Smooth muscle cell (in vitro differentiated cells): ENCODE data around the gene GALNT1. TPM values are rescaled to one million over a fixed set of nuclear protein-coding genes. Genes with fewer than 3 reads are reported as not detected.

Experiments used
- DNase-seq: peaks from one replicate; lab custom pipeline; 2025; ENCODE audit not compliant: unreplicated experiment; lab: John Stamatoyannopoulos, UW
- H2AFZ ChIP-seq: fragments of 200-600 bp; sonication (generic); 2 replicates; pipeline ENCODE4 v1.6.0; 2016; ENCODE audit warnings: antibody characterized with exemption, low read depth, mild to moderate bottlenecking
- H3F3A ChIP-seq: fragments of 200-600 bp; sonication (generic); 2 replicates; pipeline ENCODE4 v1.6.0; 2017; ENCODE audit warnings: antibody characterized with exemption, low read depth
- H3K27ac ChIP-seq: fragments of 200-600 bp; sonication (generic); 2 replicates; pipeline ENCODE4 v1.5.1; 2016; ENCODE audit warnings: low read depth, mild to moderate bottlenecking
- H3K27me3 ChIP-seq: fragments of 200-600 bp; sonication (generic); 2 replicates; pipeline ENCODE4 v1.6.1; 2016; ENCODE audit warnings: low read depth, mild to moderate bottlenecking
- H3K36me3 ChIP-seq: fragments of 200-600 bp; sonication (generic); 2 replicates; pipeline ENCODE4 v1.5.1; 2016; ENCODE audit warnings: low read depth
- H3K4me1 ChIP-seq: fragments of 200-600 bp; sonication (generic); 2 replicates; pipeline ENCODE4 v1.5.1; 2016; ENCODE audit warnings: low read depth
- H3K4me2 ChIP-seq: fragments of 200-600 bp; sonication (generic); 2 replicates; pipeline ENCODE4 v1.6.0; 2016; ENCODE audit warnings: mild to moderate bottlenecking
- H3K4me3 ChIP-seq: fragments of 200-600 bp; sonication (generic); 2 replicates; pipeline ENCODE4 v1.5.1; 2016; ENCODE audit warnings: mild to moderate bottlenecking
- H3K79me2 ChIP-seq: fragments of 200-600 bp; sonication (generic); 2 replicates; pipeline ENCODE4 v1.6.0; 2016; ENCODE audit warnings: low read depth, mild to moderate bottlenecking
- H3K9ac ChIP-seq: fragments of 200-600 bp; sonication (generic); 2 replicates; pipeline ENCODE4 v1.6.0; 2016; ENCODE audit warnings: low read depth
- H3K9me3 ChIP-seq: fragments of 200-600 bp; sonication (generic); replicated peaks from 2 replicates; pipeline ENCODE4 v1.5.1; 2016; ENCODE audit warnings: low read depth
- H4K20me1 ChIP-seq: fragments of 200-600 bp; sonication (generic); 2 replicates; pipeline ENCODE4 v1.6.0; 2016; ENCODE audit warnings: low read depth
- CTCF ChIP-seq: fragments of 200-600 bp; sonication (generic); IDR thresholded peaks from 2 replicates; pipeline ENCODE4 v1.5.1; 2017; ENCODE audit warnings: borderline replicate concordance, mild to moderate bottlenecking, antibody characterized with exemption; ENCODE audit not compliant: insufficient read depth, poor library complexity, severe bottlenecking
- WGBS: methylation state at CpG from one replicate; pipeline ENCODE4 v1.1.7; 2016; ENCODE audit warnings: low lambda C conversion rate; 5-methylcytosine and 5-hydroxymethylcytosine counted together
- polyA plus RNA-seq: library from polyadenylated mRNA; unstranded; fragments of >200 nt; fragmentation: Nextera tagmentation; extraction: Ambion mirVana; gene quantifications from 2 replicates; pipeline ENCODE4 v1.2.1, GENCODE V29; 2016
- total RNA-seq: library from RNA; depleted of rRNA; stranded (reverse); fragments of >200 nt; gene quantifications from 2 replicates; pipeline ENCODE4 v1.2.3, GENCODE V29; 2014

Gene GALNT1
- total and polyA plus RNA-seq, 2 experiments from 2014 or later, result 151 to 195 TPM

GRCh38 chr18:35635170-35635569, 53.6 kb downstream of the GALNT1 start:
- H3K4me3 ChIP-seq, result peak overlapping the region; percentile 15
- peaks cover 8% of the 10 kb centered on the region for H3F3A ChIP-seq
- no peak overlapping the region for H2AFZ ChIP-seq
- H3K9me3 ChIP-seq, result no peaks in the 10 kb centered on the region
- peak overlapping the region; percentile 87 for H3K27ac ChIP-seq
- H3K4me1 ChIP-seq, result peaks cover 2% of the 10 kb centered on the region
- H3K36me3 ChIP-seq, result no peaks in the 10 kb centered on the region
- H4K20me1 ChIP-seq, result no peaks in the 10 kb centered on the region
- H3K79me2 ChIP-seq, result peaks cover 48% of the 10 kb centered on the region
- H3K27me3 ChIP-seq, result no peaks in the 10 kb centered on the region
- TF ChIP-seq CTCF, result no peak
- peak overlapping the region; percentile 51 for H3K9ac ChIP-seq
- DNase-seq, result no peak
- peak overlapping the region; percentile 54 for H3K4me2 ChIP-seq
- WGBS, result 39% methylated on average over 1 of the region's 1 CpG

- Histone ChIP-seq H3K9me3 (no peaks in the 10 kb centered on the region), H3K27me3 (no peaks in the 10 kb centered on the region), H3K36me3 (no peaks in the 10 kb centered on the region), H4K20me1 (peaks cover 4% of the 10 kb centered on the region), H3K4me1 (peaks cover 2% of the 10 kb centered on the region), H3K27ac (peak overlapping the region; percentile 87), H3F3A (peaks cover 8% of the 10 kb centered on the region), H3K4me2 (no peak overlapping the region), H3K4me3 (no peak overlapping the region), H3K79me2 (peaks cover 66% of the 10 kb centered on the region), H2AFZ (no peak overlapping the region), H3K9ac (no peak overlapping the region)
- no peak for DNase-seq
- TF ChIP-seq CTCF, result no peak
- 80% methylated on average over 5 of the region's 5 CpGs for WGBS
These were observed 55.7 kb downstream of the GALNT1 start for GRCh38 chr18:35637227-35637626.

- DNase-seq, result no peak
- WGBS, result 98% methylated on average over 4 of the region's 4 CpGs
- Histone ChIP-seq H3K79me2 (peaks cover 87% of the 10 kb centered on the region), H3K9ac (no peak overlapping the region), H3K4me1 (peaks cover 2% of the 10 kb centered on the region), H3F3A (peaks cover 8% of the 10 kb centered on the region), H4K20me1 (peaks cover 5% of the 10 kb centered on the region), H3K4me2 (no peak overlapping the region), H3K27me3 (no peaks in the 10 kb centered on the region), H3K36me3 (no peaks in the 10 kb centered on the region), H3K9me3 (no peaks in the 10 kb centered on the region), H3K4me3 (no peak overlapping the region), H3K27ac (no peak overlapping the region), H2AFZ (no peak overlapping the region)
- no peak for TF ChIP-seq CTCF
These were observed 57.8 kb downstream of the GALNT1 start for GRCh38 chr18:35639296-35639695.

- no peak overlapping the region for H3K4me2 ChIP-seq
- H3K27ac ChIP-seq, result no peak overlapping the region
- no peaks in the 10 kb centered on the region for H3K36me3 ChIP-seq
- no peaks in the 10 kb centered on the region for H3K27me3 ChIP-seq
- no peaks in the 10 kb centered on the region for H3K4me1 ChIP-seq
- H3F3A ChIP-seq, result no peaks in the 10 kb centered on the region
- H4K20me1 ChIP-seq, result peaks cover 5% of the 10 kb centered on the region
- H3K9me3 ChIP-seq, result no peaks in the 10 kb centered on the region
- H3K79me2 ChIP-seq, result peaks cover 97% of the 10 kb centered on the region
- WGBS, result 92% methylated on average over 4 of the region's 4 CpGs
- no peak overlapping the region for H2AFZ ChIP-seq
- DNase-seq, result no peak
- no peak overlapping the region for H3K9ac ChIP-seq
- TF ChIP-seq CTCF, result no peak
- no peak overlapping the region for H3K4me3 ChIP-seq
These were observed 59.9 kb downstream of the GALNT1 start for GRCh38 chr18:35641467-35641866.
